ENCODE measurements around the gene LBHD2. TPM values are rescaled to one million over a fixed set of nuclear protein-coding genes. Genes with fewer than 3 reads are reported as not detected.

The LBHD2 gene
- total and polyA plus RNA-seq, 2 of the 8 experiments (the other 6 are each of a cell fraction or from before 2014, with no cell fraction given) = not detected

GRCh38 chr14:103055695-103056094, 28.3 kb upstream of the LBHD2 start (continued):
- TF ChIP-seq TAF7 (optimal IDR thresholded peaks at IDR 0.05; ENCODE audit: borderline replicate concordance, low read depth, low read length) = no peak
